ENCODE data around the gene CCDC39.

- TF ChIP-seq CTCF (IDR thresholded peaks at IDR 0.05; ENCODE audit: control extremely low read depth in 1 of 3, insufficient read depth in 1 of 3, low read depth in 1 of 3, low read length in 3 of 3) (no peak), CEBPB (IDR thresholded peaks at IDR 0.05; ENCODE audit: low read depth, low read length) (no peak), HDAC6 (IDR thresholded peaks at IDR 0.05; ENCODE audit: low read depth, low read length) (no peak), EP300 (IDR thresholded peaks at IDR 0.05; ENCODE audit: borderline replicate concordance in 1 of 2, low read depth in 2 of 2, low read length in 2 of 2) (no peak), SP1 (IDR thresholded peaks at IDR 0.05; ENCODE audit: low read depth, low read length) (no peak), POLR2A (IDR thresholded peaks at IDR 0.05; ENCODE audit: control extremely low read depth in 1 of 2, low read depth in 2 of 2, low read length in 2 of 2) (no peak), CHD2 (IDR thresholded peaks at IDR 0.05; ENCODE audit: low read length) (no peak), EZH2 (IDR thresholded peaks at IDR 0.05; ENCODE audit: low read depth, low read length, severe bottlenecking) (no peak), JUND (IDR thresholded peaks at IDR 0.05; ENCODE audit: low read length) (no peak), SIX5 (IDR thresholded peaks at IDR 0.05; ENCODE audit: low read depth, low read length) (no peak), NRF1 (IDR thresholded peaks at IDR 0.05; ENCODE audit: low read depth, low read length) (no peak), RAD21 (IDR thresholded peaks at IDR 0.05 in 1 of 2, conservative IDR thresholded peaks at IDR 0.05 in 1 of 2; ENCODE audit: low read depth in 2 of 2, low read length in 2 of 2) (no peak), RXRA (IDR thresholded peaks at IDR 0.05; ENCODE audit: insufficient read depth, low read depth, low read length) (no peak)
- TF ChIP-seq, protein P1, sequence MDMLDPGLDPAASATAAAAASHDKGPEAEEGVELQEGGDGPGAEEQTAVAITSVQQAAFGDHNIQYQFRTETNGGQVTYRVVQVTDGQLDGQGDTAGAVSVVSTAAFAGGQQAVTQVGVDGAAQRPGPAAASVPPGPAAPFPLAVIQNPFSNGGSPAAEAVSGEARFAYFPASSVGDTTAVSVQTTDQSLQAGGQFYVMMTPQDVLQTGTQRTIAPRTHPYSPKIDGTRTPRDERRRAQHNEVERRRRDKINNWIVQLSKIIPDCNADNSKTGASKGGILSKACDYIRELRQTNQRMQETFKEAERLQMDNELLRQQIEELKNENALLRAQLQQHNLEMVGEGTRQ (IDR thresholded peaks at IDR 0.05; ENCODE audit: low read length) = no peak
Observed at GRCh38 chr3:180661444-180661843, 17.8 kb downstream of the CCDC39 start.
